HEK293 (cell line): ENCODE measurements around the gene HNRNPM.

Experiments
- CTCF ChIA-PET: fragments of 350-600 bp; formaldehyde crosslinking; extraction: SDS; loops from one replicate; lab custom pipeline; 2021; ENCODE audit warnings: antibody characterized with exemption; lab: Yijun Ruan, JAX
- POLR2A ChIA-PET: fragments of 300-600 bp; formaldehyde crosslinking; extraction: SDS; loops from one replicate; lab custom pipeline; 2020; ENCODE audit warnings: antibody characterized with exemption, inconsistent platforms; lab: Yijun Ruan, JAX
- H3K27ac ChIP-seq: fragments of 200-500 bp; sonication (Bioruptor generic); 2 replicates; pipeline ENCODE4 v1.5.1; 2014; ENCODE audit warnings: low read depth, low read length, control low read depth, inconsistent platforms; ENCODE audit errors: extremely low read depth
- H3K36me3 ChIP-seq, 2 experiments: fragments of 200-500 bp in 1 of 2; sonication (Bioruptor generic) in 1 of 2; 1 replicate in 1 of 2; 2 replicates in 1 of 2; pipeline ENCODE4 v1.5.1; 2014 to 2017; ENCODE audit warnings: inconsistent platforms in 2 of 2, low read length in 2 of 2; ENCODE audit not compliant: control insufficient read depth in 2 of 2, insufficient read depth in 1 of 2
- H3K4me1 ChIP-seq: fragments of 200-500 bp; sonication (Bioruptor generic); 2 replicates; pipeline ENCODE4 v1.5.1; 2014; ENCODE audit warnings: mild to moderate bottlenecking, low read length, inconsistent platforms; ENCODE audit not compliant: control insufficient read depth, insufficient read depth
- H3K4me3 ChIP-seq: 2 replicates; pipeline ENCODE4 v1.5.1; 2011; ENCODE audit warnings: low read depth, mild to moderate bottlenecking, control low read depth, low read length, moderate library complexity
- H3K9me3 ChIP-seq: fragments of 200-500 bp; sonication (Bioruptor generic); 2 replicates; pipeline ENCODE4 v1.5.1; 2014; ENCODE audit warnings: low read depth, low read length, inconsistent platforms; ENCODE audit not compliant: control insufficient read depth, insufficient read depth
- GLI4 ChIP-seq: fragments of 450-650 bp; formaldehyde crosslinking; IDR thresholded peaks from 2 replicates; pipeline ENCODE4 v1.5.1; 2016; ENCODE audit warnings: missing biosample characterization, missing genetic modification characterization
- MYNN ChIP-seq: fragments of 450-650 bp; formaldehyde crosslinking; IDR thresholded peaks from 2 replicates; pipeline ENCODE4 v1.5.1; 2016; ENCODE audit warnings: missing biosample characterization, missing genetic modification characterization, borderline replicate concordance
- ZEB2 ChIP-seq: fragments of 450-650 bp; formaldehyde crosslinking; IDR thresholded peaks from 2 replicates; pipeline ENCODE4 v1.5.1; 2016; ENCODE audit warnings: missing biosample characterization, missing genetic modification characterization
- ZFP3 ChIP-seq: fragments of 450-650 bp; formaldehyde crosslinking; IDR thresholded peaks from 2 replicates; pipeline ENCODE4 v1.5.1; 2016; ENCODE audit warnings: low read depth, missing biosample characterization, missing genetic modification characterization
- ZNF121 ChIP-seq: fragments of 450-650 bp; formaldehyde crosslinking; IDR thresholded peaks from 2 replicates; pipeline ENCODE4 v1.5.1; 2016; ENCODE audit warnings: missing biosample characterization, missing genetic modification characterization
- ZNF157 ChIP-seq: fragments of 450-650 bp; formaldehyde crosslinking; IDR thresholded peaks from 2 replicates; pipeline ENCODE4 v1.5.1; 2016; ENCODE audit warnings: missing biosample characterization, missing genetic modification characterization
- ZNF16 ChIP-seq: fragments of 450-650 bp; formaldehyde crosslinking; IDR thresholded peaks from 2 replicates; pipeline ENCODE4 v1.5.1; 2016; ENCODE audit warnings: low read depth, missing biosample characterization, missing genetic modification characterization
- ZNF169 ChIP-seq: fragments of 450-650 bp; formaldehyde crosslinking; IDR thresholded peaks from 2 replicates; pipeline ENCODE4 v1.5.1; 2016; ENCODE audit warnings: missing biosample characterization, missing genetic modification characterization
- ZNF184 ChIP-seq: fragments of 450-650 bp; IDR thresholded peaks from 2 replicates; pipeline ENCODE4 v1.5.1; 2018; ENCODE audit warnings: missing biosample characterization, mild to moderate bottlenecking, missing genetic modification characterization
- ZNF19 ChIP-seq: fragments of 450-650 bp; formaldehyde crosslinking; IDR thresholded peaks from 2 replicates; pipeline ENCODE4; 2016; ENCODE audit warnings: missing biosample characterization, missing genetic modification characterization, low read depth
- ZNF341 ChIP-seq: fragments of 450-650 bp; formaldehyde crosslinking; IDR thresholded peaks from 2 replicates; pipeline ENCODE4; 2016; ENCODE audit warnings: low read depth, missing biosample characterization, missing genetic modification characterization
- ZNF394 ChIP-seq: fragments of 450-650 bp; formaldehyde crosslinking; IDR thresholded peaks from 2 replicates; pipeline ENCODE4 v1.5.1; 2016; ENCODE audit warnings: missing biosample characterization, missing genetic modification characterization, mild to moderate bottlenecking, moderate library complexity, borderline replicate concordance
- ZNF416 ChIP-seq: fragments of 450-650 bp; formaldehyde crosslinking; IDR thresholded peaks from 2 replicates; pipeline ENCODE4 v1.5.1; 2016; ENCODE audit warnings: missing biosample characterization, missing genetic modification characterization
- ZNF530 ChIP-seq: fragments of 450-650 bp; formaldehyde crosslinking; IDR thresholded peaks from 2 replicates; pipeline ENCODE4 v1.5.1; 2016; ENCODE audit warnings: low read depth, missing biosample characterization, missing genetic modification characterization
- ZNF560 ChIP-seq: fragments of 450-650 bp; formaldehyde crosslinking; IDR thresholded peaks from 2 replicates; pipeline ENCODE4 v1.5.1; 2017; ENCODE audit warnings: missing biosample characterization, missing genetic modification characterization, borderline replicate concordance
- ZNF596 ChIP-seq: fragments of 450-650 bp; IDR thresholded peaks from 2 replicates; pipeline ENCODE4 v1.5.0; 2018; ENCODE audit warnings: missing biosample characterization, mild to moderate bottlenecking, missing genetic modification characterization, moderate library complexity
- ZNF670 ChIP-seq: fragments of 450-650 bp; formaldehyde crosslinking; IDR thresholded peaks from 2 replicates; pipeline ENCODE4 v1.5.1; 2016; ENCODE audit warnings: missing biosample characterization, missing genetic modification characterization, low read depth
- ZNF768 ChIP-seq: fragments of 450-650 bp; formaldehyde crosslinking; IDR thresholded peaks from 2 replicates; pipeline ENCODE4 v1.5.1; 2018; ENCODE audit warnings: missing biosample characterization, mild to moderate bottlenecking, missing genetic modification characterization
- ZNF791 ChIP-seq: fragments of 450-650 bp; formaldehyde crosslinking; IDR thresholded peaks from 2 replicates; pipeline ENCODE4 v1.5.1; 2016; ENCODE audit warnings: missing biosample characterization, missing genetic modification characterization
- TF ChIP-seq, protein P1 (sequence below): fragments of 450-650 bp; formaldehyde crosslinking; IDR thresholded peaks from 2 replicates; pipeline ENCODE4 v1.5.1; 2016; ENCODE audit warnings: missing biosample characterization, missing genetic modification characterization, low read depth
- TF ChIP-seq, protein P2 (sequence below): fragments of 450-650 bp; IDR thresholded peaks from 2 replicates; pipeline ENCODE4 v1.5.1; 2018; ENCODE audit warnings: missing biosample characterization, missing genetic modification characterization
- TF ChIP-seq, protein P3 (sequence below): fragments of 450-650 bp; formaldehyde crosslinking; IDR thresholded peaks from 2 replicates; pipeline ENCODE4 v1.5.1; 2016; ENCODE audit warnings: missing biosample characterization, missing genetic modification characterization
- TF ChIP-seq, protein P4 (sequence below): fragments of 450-650 bp; formaldehyde crosslinking; IDR thresholded peaks from 2 replicates; pipeline ENCODE4 v1.5.1; 2016; ENCODE audit warnings: missing biosample characterization, missing genetic modification characterization
- TF ChIP-seq, protein P5 (sequence below): fragments of 450-650 bp; formaldehyde crosslinking; IDR thresholded peaks from 2 replicates; pipeline ENCODE4 v1.5.1; 2016; ENCODE audit warnings: missing biosample characterization, missing genetic modification characterization, borderline replicate concordance

HNRNPM gene

DNA sequence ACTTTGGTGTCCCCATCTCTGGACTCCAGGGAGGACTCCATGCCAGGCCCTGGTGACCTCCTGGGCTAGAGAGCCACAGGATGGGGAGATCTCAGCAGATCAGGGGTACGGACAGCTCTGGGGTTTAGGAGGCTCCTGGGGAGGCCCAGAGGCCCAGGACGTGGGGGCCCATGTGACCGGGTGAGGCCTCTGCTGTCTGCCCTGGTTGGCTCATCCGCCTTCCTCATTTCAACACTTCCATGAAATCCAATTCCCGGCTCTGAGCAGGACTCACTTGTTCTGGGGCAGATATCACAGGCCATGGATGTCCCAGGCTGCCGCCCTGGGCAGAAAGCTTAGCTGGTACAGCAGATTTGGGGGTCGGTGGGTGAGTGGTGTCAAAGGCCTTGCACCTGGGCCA, 58.7 kb downstream of the HNRNPM start:
- TF ChIP-seq ZNF121 (tag by site-specific recombination) (no peak), ZFP3 (tag by site-specific recombination) (no peak), ZNF791 (tag by site-specific recombination) (no peak)
- TF ChIP-seq, protein P1, sequence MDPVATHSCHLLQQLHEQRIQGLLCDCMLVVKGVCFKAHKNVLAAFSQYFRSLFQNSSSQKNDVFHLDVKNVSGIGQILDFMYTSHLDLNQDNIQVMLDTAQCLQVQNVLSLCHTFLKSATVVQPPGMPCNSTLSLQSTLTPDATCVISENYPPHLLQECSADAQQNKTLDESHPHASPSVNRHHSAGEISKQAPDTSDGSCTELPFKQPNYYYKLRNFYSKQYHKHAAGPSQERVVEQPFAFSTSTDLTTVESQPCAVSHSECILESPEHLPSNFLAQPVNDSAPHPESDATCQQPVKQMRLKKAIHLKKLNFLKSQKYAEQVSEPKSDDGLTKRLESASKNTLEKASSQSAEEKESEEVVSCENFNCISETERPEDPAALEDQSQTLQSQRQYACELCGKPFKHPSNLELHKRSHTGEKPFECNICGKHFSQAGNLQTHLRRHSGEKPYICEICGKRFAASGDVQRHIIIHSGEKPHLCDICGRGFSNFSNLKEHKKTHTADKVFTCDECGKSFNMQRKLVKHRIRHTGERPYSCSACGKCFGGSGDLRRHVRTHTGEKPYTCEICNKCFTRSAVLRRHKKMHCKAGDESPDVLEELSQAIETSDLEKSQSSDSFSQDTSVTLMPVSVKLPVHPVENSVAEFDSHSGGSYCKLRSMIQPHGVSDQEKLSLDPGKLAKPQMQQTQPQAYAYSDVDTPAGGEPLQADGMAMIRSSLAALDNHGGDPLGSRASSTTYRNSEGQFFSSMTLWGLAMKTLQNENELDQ, result no peak
- H3K4me3 ChIP-seq, result no peak overlapping the region
- no peaks in the 10 kb centered on the region for H3K9me3 ChIP-seq
- no peak overlapping the region for H3K27ac ChIP-seq
- ChIA-PET POLR2A (interaction anchor here (1.2 kb wide), 1 partner anchor 10 kb away, joined by 8 read pairs; the partner anchor contains the start of gene ZNF414), CTCF (interaction anchor here (1.1 to 2.4 kb wide), 3 partner anchors 10 to 77 kb away, joined by 5 to 9 read pairs (median 5); partner anchors contain the start of gene ZNF414)
- H3K4me1 ChIP-seq, result peaks cover 3% of the 10 kb centered on the region; the same call in 1 of the 2 replicates
- H3K36me3 ChIP-seq, result no peaks in the 10 kb centered on the region

DNA sequence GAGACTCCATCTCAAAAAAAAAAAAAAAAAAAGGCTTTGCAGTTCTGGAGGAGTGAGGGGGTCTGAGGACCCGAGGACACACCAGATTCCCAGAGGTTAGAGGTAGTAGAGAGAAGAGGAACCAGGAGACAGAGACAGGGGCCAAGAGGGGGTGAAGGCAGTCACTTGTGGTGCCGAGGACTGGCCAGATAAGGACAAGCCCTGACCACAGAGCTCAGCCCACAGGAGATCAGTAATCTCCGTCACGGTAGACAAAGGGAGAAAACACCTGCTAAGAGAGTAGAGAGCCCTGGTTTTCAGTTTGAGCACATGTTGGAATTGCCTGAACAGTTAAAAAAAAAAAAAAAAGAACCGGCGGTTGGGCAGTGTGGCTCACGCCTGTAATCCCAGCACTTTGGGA, 59.4 kb downstream of the HNRNPM start:
- H3K9me3 ChIP-seq, result no peaks in the 10 kb centered on the region
- CTCF ChIA-PET, result interaction anchor here (1.1 to 2.7 kb wide), 5 partner anchors 9 to 235 kb away, joined by 3 to 14 read pairs (median 5); partner anchors contain the start of gene ZNF414

DNA sequence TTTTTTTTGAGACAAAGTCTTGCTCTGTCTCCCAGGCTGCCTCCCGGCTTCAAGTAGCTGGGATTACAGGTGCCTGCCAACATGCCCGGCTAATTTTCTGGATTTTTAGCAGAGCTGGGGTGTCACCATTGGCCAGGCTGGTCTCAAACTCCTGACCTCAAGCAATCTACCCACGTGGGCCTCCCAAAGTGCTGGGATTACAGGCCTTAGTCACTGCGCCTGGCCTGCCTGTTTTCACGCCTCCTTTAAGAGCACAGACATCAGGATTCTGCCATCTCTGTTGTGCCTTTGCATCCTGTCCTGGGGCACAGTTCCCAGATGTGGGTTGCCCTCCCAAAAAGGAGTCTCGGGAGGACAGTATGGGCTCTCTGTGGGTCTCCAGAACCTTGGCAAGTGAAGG, 60.1 kb downstream of the HNRNPM start:
- H3K27ac ChIP-seq, result no peak overlapping the region
- no peak overlapping the region for H3K4me3 ChIP-seq
- ChIA-PET POLR2A (interaction anchor here (0.6 to 1.6 kb wide), 7 partner anchors 9 to 617 kb away, joined by 3 to 12 read pairs (median 4); partner anchors contain the start of genes LRRC8E, MARCHF2, RAB11B and ZNF414), CTCF (interaction anchor here (0.6 to 2.7 kb wide), 15 partner anchors 9 to 612 kb away, joined by 3 to 15 read pairs (median 4); partner anchors contain the start of genes MARCHF2 and ZNF414)
- no peaks in the 10 kb centered on the region for H3K36me3 ChIP-seq
- peaks cover 3% of the 10 kb centered on the region; the same call in 1 of the 2 replicates for H3K4me1 ChIP-seq
- H3K9me3 ChIP-seq, result no peaks in the 10 kb centered on the region
- TF ChIP-seq ZEB2 (tag by site-specific recombination), result no peak
- no peak for TF ChIP-seq ZNF791 (tag by site-specific recombination)
- TF ChIP-seq ZNF530 (tag by site-specific recombination), result no peak
- no peak for TF ChIP-seq ZNF596
- TF ChIP-seq ZNF16 (tag by site-specific recombination), result no peak
- TF ChIP-seq ZNF560, result no peak
- TF ChIP-seq, protein P2, sequence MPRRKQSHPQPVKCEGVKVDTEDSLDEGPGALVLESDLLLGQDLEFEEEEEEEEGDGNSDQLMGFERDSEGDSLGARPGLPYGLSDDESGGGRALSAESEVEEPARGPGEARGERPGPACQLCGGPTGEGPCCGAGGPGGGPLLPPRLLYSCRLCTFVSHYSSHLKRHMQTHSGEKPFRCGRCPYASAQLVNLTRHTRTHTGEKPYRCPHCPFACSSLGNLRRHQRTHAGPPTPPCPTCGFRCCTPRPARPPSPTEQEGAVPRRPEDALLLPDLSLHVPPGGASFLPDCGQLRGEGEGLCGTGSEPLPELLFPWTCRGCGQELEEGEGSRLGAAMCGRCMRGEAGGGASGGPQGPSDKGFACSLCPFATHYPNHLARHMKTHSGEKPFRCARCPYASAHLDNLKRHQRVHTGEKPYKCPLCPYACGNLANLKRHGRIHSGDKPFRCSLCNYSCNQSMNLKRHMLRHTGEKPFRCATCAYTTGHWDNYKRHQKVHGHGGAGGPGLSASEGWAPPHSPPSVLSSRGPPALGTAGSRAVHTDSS (tag by site-specific recombination), result no peak
- TF ChIP-seq, protein P3, sequence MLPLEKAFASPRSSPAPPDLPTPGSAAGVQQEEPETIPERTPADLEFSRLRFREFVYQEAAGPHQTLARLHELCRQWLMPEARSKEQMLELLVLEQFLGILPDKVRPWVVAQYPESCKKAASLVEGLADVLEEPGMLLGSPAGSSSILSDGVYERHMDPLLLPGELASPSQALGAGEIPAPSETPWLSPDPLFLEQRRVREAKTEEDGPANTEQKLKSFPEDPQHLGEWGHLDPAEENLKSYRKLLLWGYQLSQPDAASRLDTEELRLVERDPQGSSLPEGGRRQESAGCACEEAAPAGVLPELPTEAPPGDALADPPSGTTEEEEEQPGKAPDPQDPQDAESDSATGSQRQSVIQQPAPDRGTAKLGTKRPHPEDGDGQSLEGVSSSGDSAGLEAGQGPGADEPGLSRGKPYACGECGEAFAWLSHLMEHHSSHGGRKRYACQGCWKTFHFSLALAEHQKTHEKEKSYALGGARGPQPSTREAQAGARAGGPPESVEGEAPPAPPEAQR, result no peak
- TF ChIP-seq ZNF394 (tag by site-specific recombination), result no peak
- TF ChIP-seq, protein P4, sequence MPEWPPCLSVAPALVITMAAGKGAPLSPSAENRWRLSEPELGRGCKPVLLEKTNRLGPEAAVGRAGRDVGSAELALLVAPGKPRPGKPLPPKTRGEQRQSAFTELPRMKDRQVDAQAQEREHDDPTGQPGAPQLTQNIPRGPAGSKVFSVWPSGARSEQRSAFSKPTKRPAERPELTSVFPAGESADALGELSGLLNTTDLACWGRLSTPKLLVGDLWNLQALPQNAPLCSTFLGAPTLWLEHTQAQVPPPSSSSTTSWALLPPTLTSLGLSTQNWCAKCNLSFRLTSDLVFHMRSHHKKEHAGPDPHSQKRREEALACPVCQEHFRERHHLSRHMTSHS (tag by site-specific recombination), result no peak

More for the DNA sequence above, 59.4 kb downstream of the HNRNPM start:
- Histone ChIP-seq H3K4me1 (peaks cover 3% of the 10 kb centered on the region; the same call in 1 of the 2 replicates), H3K4me3 (no peak overlapping the region), H3K36me3 (no peaks in the 10 kb centered on the region), H3K27ac (no peak overlapping the region)
- TF ChIP-seq ZNF670, result no peak
- no peak for TF ChIP-seq ZNF157 (tag by site-specific recombination)
- no peak for TF ChIP-seq ZNF560
- no peak for TF ChIP-seq ZNF184
- no peak for TF ChIP-seq GLI4 (tag by site-specific recombination)
- no peak for TF ChIP-seq ZNF416
- TF ChIP-seq, protein P5, sequence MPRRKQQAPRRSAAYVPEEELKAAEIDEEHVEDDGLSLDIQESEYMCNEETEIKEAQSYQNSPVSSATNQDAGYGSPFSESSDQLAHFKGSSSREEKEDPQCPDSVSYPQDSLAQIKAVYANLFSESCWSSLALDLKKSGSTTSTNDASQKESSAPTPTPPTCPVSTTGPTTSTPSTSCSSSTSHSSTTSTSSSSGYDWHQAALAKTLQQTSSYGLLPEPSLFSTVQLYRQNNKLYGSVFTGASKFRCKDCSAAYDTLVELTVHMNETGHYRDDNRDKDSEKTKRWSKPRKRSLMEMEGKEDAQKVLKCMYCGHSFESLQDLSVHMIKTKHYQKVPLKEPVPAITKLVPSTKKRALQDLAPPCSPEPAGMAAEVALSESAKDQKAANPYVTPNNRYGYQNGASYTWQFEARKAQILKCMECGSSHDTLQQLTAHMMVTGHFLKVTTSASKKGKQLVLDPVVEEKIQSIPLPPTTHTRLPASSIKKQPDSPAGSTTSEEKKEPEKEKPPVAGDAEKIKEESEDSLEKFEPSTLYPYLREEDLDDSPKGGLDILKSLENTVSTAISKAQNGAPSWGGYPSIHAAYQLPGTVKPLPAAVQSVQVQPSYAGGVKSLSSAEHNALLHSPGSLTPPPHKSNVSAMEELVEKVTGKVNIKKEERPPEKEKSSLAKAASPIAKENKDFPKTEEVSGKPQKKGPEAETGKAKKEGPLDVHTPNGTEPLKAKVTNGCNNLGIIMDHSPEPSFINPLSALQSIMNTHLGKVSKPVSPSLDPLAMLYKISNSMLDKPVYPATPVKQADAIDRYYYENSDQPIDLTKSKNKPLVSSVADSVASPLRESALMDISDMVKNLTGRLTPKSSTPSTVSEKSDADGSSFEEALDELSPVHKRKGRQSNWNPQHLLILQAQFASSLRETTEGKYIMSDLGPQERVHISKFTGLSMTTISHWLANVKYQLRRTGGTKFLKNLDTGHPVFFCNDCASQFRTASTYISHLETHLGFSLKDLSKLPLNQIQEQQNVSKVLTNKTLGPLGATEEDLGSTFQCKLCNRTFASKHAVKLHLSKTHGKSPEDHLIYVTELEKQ (tag by site-specific recombination), result no peak
- no peak for TF ChIP-seq ZFP3 (tag by site-specific recombination)
- no peak for TF ChIP-seq ZNF19
- no peak for TF ChIP-seq ZNF596
- no peak for TF ChIP-seq ZNF768 (tag by site-specific recombination)
- no peak for TF ChIP-seq ZNF169 (tag by site-specific recombination)
- no peak for TF ChIP-seq ZNF341
- no peak for TF ChIP-seq MYNN (tag by site-specific recombination)
- POLR2A ChIA-PET, result interaction anchor here (0.6 to 1.2 kb wide), 3 partner anchors 10 to 1723 kb away, joined by 3 to 8 read pairs (median 3); partner anchors contain the start of gene ZNF414
